PFSK-1 (cell line): Measurements from ENCODE around the gene AGTR1.

Source experiments
- FOXP2 ChIP-seq: optimal IDR thresholded peaks from 2 replicates; pipeline ENCODE3; 2011; ENCODE audit warnings: borderline replicate concordance, control low read depth, inconsistent platforms; ENCODE audit not compliant: insufficient read depth; ENCODE audit errors: extremely low read length, extremely low read depth
- POLR2AphosphoS5 ChIP-seq: IDR thresholded peaks from 2 replicates; pipeline ENCODE4 v1.6.1; 2012; ENCODE audit warnings: low read depth, mild to moderate bottlenecking, control low read depth, low read length, moderate library complexity
- SIN3A ChIP-seq: IDR thresholded peaks from 2 replicates; pipeline ENCODE4 v1.6.1; 2012; ENCODE audit warnings: mild to moderate bottlenecking, low read length, moderate library complexity, borderline replicate concordance; ENCODE audit not compliant: insufficient read depth
- TAF1 ChIP-seq: IDR thresholded peaks from 2 replicates; pipeline ENCODE4 v1.6.1; 2012; ENCODE audit warnings: low read length, control low read depth, borderline replicate concordance; ENCODE audit not compliant: insufficient read depth
- TF ChIP-seq, protein P1 (sequence below), 2 experiments: IDR thresholded peaks; 2 replicates each; pipeline versions ENCODE4 v1.6.1 to v1.8.0; 2011 to 2012; ENCODE audit warnings: low read depth in 2 of 2, low read length in 2 of 2, control low read depth in 1 of 2, inconsistent platforms in 1 of 2, mild to moderate bottlenecking in 1 of 2, moderate library complexity in 1 of 2; ENCODE audit not compliant: insufficient read depth in 1 of 2

AGTR1 gene

DNA sequence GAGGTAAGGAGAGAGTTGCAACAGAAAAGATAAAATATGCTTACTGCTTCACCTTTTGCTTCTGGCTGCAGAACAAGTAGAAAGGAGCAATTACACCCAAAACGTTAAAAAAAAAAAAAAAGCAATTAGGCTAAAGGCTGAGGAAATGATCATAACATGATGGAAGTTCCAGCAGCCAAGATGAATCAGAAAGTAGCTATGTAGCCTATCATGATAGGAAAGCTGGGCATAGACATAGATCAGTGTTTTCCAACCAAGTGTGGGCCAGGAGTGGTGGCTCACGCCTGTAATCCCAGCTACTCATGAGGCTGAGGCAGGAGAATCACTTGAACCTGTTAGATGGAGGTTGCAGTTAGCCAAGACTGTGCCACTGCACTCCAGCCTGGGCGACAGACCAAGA, 52.6 kb downstream of the AGTR1 start:
- TF ChIP-seq TAF1 (no peak), SIN3A (no peak), POLR2AphosphoS5 (no peak), FOXP2 (no peak)
- TF ChIP-seq, protein P1, sequence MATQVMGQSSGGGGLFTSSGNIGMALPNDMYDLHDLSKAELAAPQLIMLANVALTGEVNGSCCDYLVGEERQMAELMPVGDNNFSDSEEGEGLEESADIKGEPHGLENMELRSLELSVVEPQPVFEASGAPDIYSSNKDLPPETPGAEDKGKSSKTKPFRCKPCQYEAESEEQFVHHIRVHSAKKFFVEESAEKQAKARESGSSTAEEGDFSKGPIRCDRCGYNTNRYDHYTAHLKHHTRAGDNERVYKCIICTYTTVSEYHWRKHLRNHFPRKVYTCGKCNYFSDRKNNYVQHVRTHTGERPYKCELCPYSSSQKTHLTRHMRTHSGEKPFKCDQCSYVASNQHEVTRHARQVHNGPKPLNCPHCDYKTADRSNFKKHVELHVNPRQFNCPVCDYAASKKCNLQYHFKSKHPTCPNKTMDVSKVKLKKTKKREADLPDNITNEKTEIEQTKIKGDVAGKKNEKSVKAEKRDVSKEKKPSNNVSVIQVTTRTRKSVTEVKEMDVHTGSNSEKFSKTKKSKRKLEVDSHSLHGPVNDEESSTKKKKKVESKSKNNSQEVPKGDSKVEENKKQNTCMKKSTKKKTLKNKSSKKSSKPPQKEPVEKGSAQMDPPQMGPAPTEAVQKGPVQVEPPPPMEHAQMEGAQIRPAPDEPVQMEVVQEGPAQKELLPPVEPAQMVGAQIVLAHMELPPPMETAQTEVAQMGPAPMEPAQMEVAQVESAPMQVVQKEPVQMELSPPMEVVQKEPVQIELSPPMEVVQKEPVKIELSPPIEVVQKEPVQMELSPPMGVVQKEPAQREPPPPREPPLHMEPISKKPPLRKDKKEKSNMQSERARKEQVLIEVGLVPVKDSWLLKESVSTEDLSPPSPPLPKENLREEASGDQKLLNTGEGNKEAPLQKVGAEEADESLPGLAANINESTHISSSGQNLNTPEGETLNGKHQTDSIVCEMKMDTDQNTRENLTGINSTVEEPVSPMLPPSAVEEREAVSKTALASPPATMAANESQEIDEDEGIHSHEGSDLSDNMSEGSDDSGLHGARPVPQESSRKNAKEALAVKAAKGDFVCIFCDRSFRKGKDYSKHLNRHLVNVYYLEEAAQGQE (IDR thresholded peaks at IDR 0.05; ENCODE audit: insufficient read depth in 1 of 2, low read depth in 2 of 2, low read length in 2 of 2): no peak

DNA sequence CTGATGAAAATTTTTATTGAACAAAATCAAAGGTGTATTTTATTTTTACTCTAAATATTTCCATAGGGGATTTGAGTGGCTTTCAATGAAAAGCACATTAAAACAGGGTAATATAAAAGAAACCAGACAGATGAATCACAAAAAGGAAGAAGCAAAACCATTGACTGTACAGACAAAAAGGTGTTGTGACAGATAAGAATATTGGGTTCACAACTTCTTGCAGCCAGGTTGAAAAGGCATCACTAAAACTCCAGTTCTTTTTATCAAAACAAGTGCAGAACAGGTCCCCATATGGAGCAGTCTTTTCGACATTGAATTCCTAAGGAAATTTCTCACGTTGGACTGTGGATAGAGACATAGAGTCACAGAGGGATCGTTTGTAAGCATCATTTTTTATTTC, 53.8 kb downstream of the AGTR1 start:
- TF ChIP-seq POLR2AphosphoS5: no peak
- no peak for TF ChIP-seq FOXP2
- TF ChIP-seq TAF1: no peak

DNA sequence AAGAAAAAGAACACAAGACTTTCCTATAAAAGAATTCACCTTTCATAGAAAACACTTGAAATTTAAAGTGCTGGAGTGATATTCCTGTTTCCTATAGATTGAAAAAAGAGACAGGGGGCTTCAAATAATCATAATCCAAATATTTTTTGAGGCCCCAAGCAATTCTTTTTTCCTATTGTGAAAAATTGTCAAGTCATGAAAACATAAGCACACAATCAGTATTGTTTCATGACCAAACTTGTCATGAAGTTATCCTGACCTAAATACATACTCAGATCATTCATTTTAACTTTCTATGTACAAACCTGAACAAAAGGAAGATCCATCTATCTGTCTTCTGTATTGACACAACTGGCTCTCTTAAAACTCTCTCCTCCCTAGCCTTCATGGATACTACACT, 57.9 kb downstream of the AGTR1 start:
- TF ChIP-seq POLR2AphosphoS5: no peak
- TF ChIP-seq TAF1: no peak
- TF ChIP-seq, protein P1 (IDR thresholded peaks at IDR 0.05; ENCODE audit: insufficient read depth in 1 of 2, low read depth in 2 of 2, low read length in 2 of 2): no peak
- TF ChIP-seq SIN3A: no peak
- TF ChIP-seq FOXP2: no peak

DNA sequence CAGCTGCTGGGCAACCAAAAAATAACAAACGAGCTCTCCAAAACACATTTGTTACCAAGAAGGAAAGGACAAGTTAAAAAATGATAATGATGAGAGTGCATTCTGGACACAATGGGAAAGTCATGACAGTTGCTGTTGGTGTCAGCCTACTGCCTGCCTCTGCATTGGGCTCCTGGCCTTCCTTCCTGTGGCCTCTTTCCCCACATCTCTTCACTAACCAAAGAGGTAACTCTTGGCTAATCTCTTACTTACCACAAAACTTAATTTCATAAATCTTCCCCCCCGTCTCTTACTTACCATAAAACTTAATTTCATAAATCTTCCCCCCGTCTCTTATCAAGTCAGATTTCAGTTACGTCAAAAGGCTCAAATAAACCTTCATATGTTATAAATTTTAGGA, 58.6 kb downstream of the AGTR1 start:
- no peak for TF ChIP-seq POLR2AphosphoS5
- TF ChIP-seq, protein P1 (IDR thresholded peaks at IDR 0.05; ENCODE audit: insufficient read depth in 1 of 2, low read depth in 2 of 2, low read length in 2 of 2): no peak
- TF ChIP-seq FOXP2: no peak
- TF ChIP-seq SIN3A: no peak
- TF ChIP-seq TAF1: no peak

DNA sequence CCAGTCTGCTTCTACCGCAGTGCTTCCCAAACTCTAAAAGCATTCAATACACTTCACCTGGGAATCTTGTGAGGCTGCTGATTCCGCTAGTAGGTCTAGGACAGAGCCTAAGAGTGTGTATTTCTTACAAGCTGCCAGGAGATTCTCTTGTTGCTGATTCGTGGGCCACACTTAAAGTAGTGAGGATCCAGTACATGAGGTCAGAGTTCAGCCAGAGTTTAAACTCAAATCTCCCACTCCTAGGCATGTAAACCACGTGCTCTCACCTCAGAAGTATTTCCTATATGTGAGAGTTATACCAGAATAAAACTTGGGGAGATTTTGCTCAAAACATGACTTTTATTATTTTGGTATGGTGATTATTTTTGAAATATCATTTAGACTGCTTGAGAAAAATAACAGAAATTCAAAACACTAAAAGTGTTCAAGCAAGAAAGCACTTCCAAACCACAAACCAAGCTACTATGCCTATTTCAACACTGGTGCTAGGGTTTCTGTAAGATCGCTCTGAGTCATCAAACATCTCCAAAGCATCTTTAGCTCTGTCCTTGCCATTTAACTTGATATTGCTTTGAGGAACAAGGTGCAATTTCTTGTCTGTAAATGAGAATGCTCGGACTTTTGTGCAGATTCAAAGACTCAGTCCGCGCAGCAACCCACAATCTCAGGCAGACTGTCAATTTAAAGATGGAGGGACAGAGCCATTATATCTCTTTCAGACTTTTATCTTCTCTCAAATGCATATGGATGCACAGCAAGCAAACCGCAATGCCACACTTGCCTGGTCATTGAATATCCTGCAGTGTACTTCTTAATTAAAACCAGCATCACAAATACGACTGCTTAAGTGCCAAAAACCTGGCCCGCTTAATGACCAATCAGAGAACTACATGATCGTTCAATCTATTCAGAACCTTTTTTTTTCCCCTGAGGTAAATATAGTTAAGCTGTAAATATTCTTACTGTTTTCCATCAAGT, 59.8 kb downstream of the AGTR1 start:
- TF ChIP-seq SIN3A: no peak
- no peak for TF ChIP-seq POLR2AphosphoS5
- TF ChIP-seq TAF1: no peak
- TF ChIP-seq FOXP2: no peak
- TF ChIP-seq, protein P1 (IDR thresholded peaks at IDR 0.05; ENCODE audit: insufficient read depth in 1 of 2, low read depth in 2 of 2, low read length in 2 of 2): no peak
